K562 (cell line): ENCODE measurements around the gene ITPR3. TPM values are rescaled to one million over a fixed set of nuclear protein-coding genes. Genes with fewer than 3 reads are reported as not detected.
A peak's percentile ranks its signal among the peaks of the same experiment; 100 is the strongest.

Source experiments
- ATAC-seq: fragments of 200-7000 bp; cut with Tn5 transposase; 3 replicates; pipeline ENCODE4 v1.9.1; 2020; ENCODE audit warnings: moderate library complexity
- BruUV-seq: library from RNA; stranded (reverse); fragments of 400-500 nt; replicated peaks from 2 replicates; lab custom pipeline; 2021; lab: Mats Ljungman, UMichigan
- CTCF ChIA-PET: fragments of 300-600 bp; formaldehyde crosslinking; extraction: SDS; loops from one replicate; lab custom pipeline; 2021; ENCODE audit warnings: low intra/inter-chr PET ratio; lab: Yijun Ruan, JAX
- POLR2A ChIA-PET: fragments of 300-600, 350-650 bp; sonication (Branson Sonifier 250); formaldehyde crosslinking; extraction: SDS; loops from one replicate; lab custom pipeline; 2021; ENCODE audit warnings: antibody characterized with exemption, inconsistent platforms; lab: Yijun Ruan, JAX
- DNase-seq, 4 experiments: peaks; one replicate each; pipeline versions ENCODE4 v3.0.0 to v3.0.0-alpha.2; 2011 to 2018; ENCODE audit warnings: low spot score in 3 of 4, mixed read lengths in 3 of 4; ENCODE audit errors: extremely low read depth in 1 of 4
- FAIRE-seq: peaks from 2 replicates; lab custom pipeline; 2011; peaks lifted over from hg19 to GRCh38; lab: Jason Lieb, UNC
- H2AFZ ChIP-seq: 2 replicates; pipeline ENCODE4 v1.6.0; 2011; ENCODE audit warnings: low read depth, low read length, control low read depth, inconsistent platforms
- H3K27ac ChIP-seq: fragments of 200-600 bp; 3 replicates; pipeline ENCODE4 v1.8.0; 2011; ENCODE audit warnings: low read depth, mild to moderate bottlenecking, control low read depth, inconsistent platforms, low read length, moderate library complexity, mixed read lengths; ENCODE audit errors: extremely low read depth
- H3K27me3 ChIP-seq, 2 experiments: fragments of 300-600 bp in 1 of 2; 2 replicates in 1 of 2; 3 replicates in 1 of 2; pipeline versions ENCODE4 v1.6.0 to v1.8.0; 2011; ENCODE audit warnings: inconsistent platforms in 2 of 2, low read length in 2 of 2, mild to moderate bottlenecking in 1 of 2, mixed read lengths in 1 of 2, moderate library complexity in 1 of 2; ENCODE audit not compliant: control insufficient read depth in 2 of 2, insufficient read depth in 2 of 2
- H3K36me3 ChIP-seq: fragments of 300-600 bp; 3 replicates; pipeline ENCODE4 v1.8.0; 2011; ENCODE audit warnings: mild to moderate bottlenecking, low read length, inconsistent platforms; ENCODE audit not compliant: control insufficient read depth, insufficient read depth
- H3K4me1 ChIP-seq, 2 experiments: fragments of 200-600 bp in 1 of 2; replicated peaks in 1 of 2; 2 replicates in 1 of 2; 3 replicates in 1 of 2; pipeline versions ENCODE4 v1.5.1 to v1.8.0; 2011; ENCODE audit warnings: inconsistent platforms in 2 of 2, low read length in 2 of 2, mild to moderate bottlenecking in 1 of 2, mixed read lengths in 1 of 2, moderate library complexity in 1 of 2; ENCODE audit not compliant: control insufficient read depth in 2 of 2, insufficient read depth in 2 of 2
- H3K4me2 ChIP-seq: 2 replicates; pipeline ENCODE4 v1.6.1; 2011; ENCODE audit warnings: low read length, control low read depth, inconsistent platforms, mixed read lengths; ENCODE audit not compliant: insufficient read depth
- H3K4me3 ChIP-seq: fragments of 200-600 bp; sonication (generic), shearing (Covaris generic); 2 replicates; pipeline ENCODE4 v1.5.1; 2016; ENCODE audit warnings: control low read depth, inconsistent platforms
- H3K79me2 ChIP-seq: fragments of 200-600 bp; 3 replicates; pipeline ENCODE4 v1.8.0; 2011; ENCODE audit warnings: low read length, inconsistent platforms; ENCODE audit not compliant: control insufficient read depth, insufficient read depth
- H3K9ac ChIP-seq, 2 experiments: 2 replicates each; pipeline versions ENCODE4 v1.6.0 to v1.6.1; 2011; ENCODE audit warnings: low read depth in 2 of 2, low read length in 2 of 2, control low read depth in 1 of 2, inconsistent platforms in 1 of 2, mild to moderate bottlenecking in 1 of 2, mixed read lengths in 1 of 2; ENCODE audit not compliant: insufficient read depth in 1 of 2
- H3K9me1 ChIP-seq: one replicate; pipeline ENCODE4 v1.6.0; 2011; ENCODE audit warnings: inconsistent platforms, mild to moderate bottlenecking, low read length, moderate library complexity; ENCODE audit not compliant: control insufficient read depth, insufficient read depth
- H3K9me3 ChIP-seq: replicated peaks from 2 replicates; pipeline ENCODE4 v1.5.1; 2011; ENCODE audit warnings: low read depth, low read length, inconsistent platforms; ENCODE audit not compliant: control insufficient read depth, insufficient read depth
- H4K20me1 ChIP-seq: replicated peaks from 2 replicates; pipeline ENCODE4 v1.6.1; 2011; ENCODE audit warnings: low read length, inconsistent platforms, mixed read lengths; ENCODE audit not compliant: control insufficient read depth, insufficient read depth
- FOXA3 ChIP-seq, 2 experiments: fragments of 450-650 bp in 1 of 2; sonication (generic) in 1 of 2; formaldehyde crosslinking; IDR thresholded peaks in 1 of 2; conservative IDR thresholded peaks in 1 of 2; 2 replicates each; pipeline versions ENCODE4 v1.4.0 to v1.8.0; 2020 to 2022; ENCODE audit warnings: mild to moderate bottlenecking in 2 of 2, missing genetic modification reagents in 1 of 2
- HNRNPK ChIP-seq: fragments of 200-400 bp; formaldehyde crosslinking; IDR thresholded peaks from one replicate; pipeline ENCODE4 v1.6.1; 2018; ENCODE audit warnings: mild to moderate bottlenecking, low read depth, low read length; ENCODE audit not compliant: poor library complexity, severe bottlenecking
- MCM7 ChIP-seq, 2 experiments: fragments of 450-650 bp; IDR thresholded peaks; 2 replicates each; pipeline ENCODE4 v1.6.1; 2016 to 2018
- NFYB ChIP-seq: IDR thresholded peaks from 2 replicates; pipeline ENCODE4 v1.6.1; 2011; ENCODE audit warnings: mild to moderate bottlenecking, moderate library complexity; ENCODE audit not compliant: insufficient read length; ENCODE audit errors: extremely low read depth
- WGBS: fragments of 100-300 bp; shearing (Covaris generic); methylation state at CpG from one replicate; pipeline ENCODE4 v1.1.6; 2016; ENCODE audit warnings: low coverage, mixed read lengths; ENCODE audit not compliant: insufficient coverage; ENCODE audit errors: missing lambda C conversion rate; 5-methylcytosine and 5-hydroxymethylcytosine counted together
- in situ Hi-C: fragments of 300-500 bp; cut with MboI; formaldehyde crosslinking; loops from 4 replicates; pipeline ENCODE4 v1.15.0; 2018; ENCODE audit warnings: inconsistent platforms, mixed read lengths
- intact Hi-C: fragments of 100-400 bp; cut with micrococcal nuclease; formaldehyde crosslinking; loops from 2 replicates; pipeline ENCODE4 v1.14.2; 2022
- polyA plus RNA-seq, 8 experiments: library from polyadenylated mRNA; depleted of rRNA in 4 of 8; stranded (reverse) in 5 of 8; unstranded in 3 of 8; fragments of >200 nt; fragmentation: Nextera tagmentation in 2 of 8; fragmentation: Illumina TruSeq in 1 of 8; extraction: Ambion mirVana in 2 of 8; extraction: Trizol in 1 of 8; gene quantifications; 2 replicates each; pipeline versions ENCODE4 v1.2.1 to v1.2.3, GENCODE V29; 2011 to 2014; ENCODE audit warnings: inconsistent platforms in 1 of 8, missing spikeins in 1 of 8
- total RNA-seq, 7 experiments: library from RNA; depleted of rRNA in 6 of 7; stranded (reverse); fragments of >200 nt in 6 of 7; fragmentation: Illumina TruSeq in 2 of 7; extraction: Trizol in 2 of 7; gene quantifications; 2 replicates each; pipeline versions ENCODE4 v1.2.1 to v1.2.3, GENCODE V29; 2011 to 2021; ENCODE audit warnings: low replicate concordance in 1 of 7
- TF ChIP-seq, protein P1 (sequence below): fragments of 250-450 bp; sonication (Bioruptor Pico); IDR thresholded peaks from 2 replicates; pipeline ENCODE4 v1.9.0; 2021; ENCODE audit warnings: mild to moderate bottlenecking
- TF ChIP-seq, protein P2 (sequence below), 3 experiments: IDR thresholded peaks in 2 of 3; conservative IDR thresholded peaks in 1 of 3; 2 replicates each; pipeline ENCODE4 v1.5.1; 2011 to 2012; ENCODE audit warnings: low read length in 3 of 3, mild to moderate bottlenecking in 3 of 3, control low read depth in 2 of 3, improper control_type of control experiment in 1 of 3, inconsistent platforms in 1 of 3, low read depth in 1 of 3, mixed read lengths in 1 of 3, moderate library complexity in 1 of 3; ENCODE audit not compliant: insufficient read depth in 2 of 3

ITPR3 gene
- total and polyA plus RNA-seq, 9 of the 15 experiments (the other 6 are each of a cell fraction or from before 2014, with no cell fraction given): 0.39 to 35.7 (median 13.2) TPM

DNA sequence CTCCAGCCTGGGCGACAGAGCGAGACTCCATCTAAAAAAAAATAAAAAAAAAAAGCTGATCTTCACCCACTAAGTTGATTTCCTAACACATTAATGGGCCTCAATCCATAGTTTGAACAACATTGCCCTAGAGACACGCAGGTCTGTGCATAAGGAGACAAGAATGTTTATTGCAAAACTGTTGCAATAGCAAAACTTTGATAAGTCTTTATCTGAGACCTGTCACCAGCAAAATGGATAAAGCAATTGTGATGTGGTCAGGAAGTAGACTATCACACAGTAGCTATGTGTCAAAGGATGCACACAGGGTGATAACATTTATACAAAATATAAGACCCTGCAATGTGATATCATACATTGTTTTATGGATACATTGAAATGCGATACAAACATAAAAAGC, 4.2 kb upstream of the ITPR3 start (continued):
- no peak for TF ChIP-seq NFYB
- TF ChIP-seq, protein P1, sequence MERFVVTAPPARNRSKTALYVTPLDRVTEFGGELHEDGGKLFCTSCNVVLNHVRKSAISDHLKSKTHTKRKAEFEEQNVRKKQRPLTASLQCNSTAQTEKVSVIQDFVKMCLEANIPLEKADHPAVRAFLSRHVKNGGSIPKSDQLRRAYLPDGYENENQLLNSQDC (CRISPR knock-in tag): no peak
- no peak for TF ChIP-seq HNRNPK

DNA sequence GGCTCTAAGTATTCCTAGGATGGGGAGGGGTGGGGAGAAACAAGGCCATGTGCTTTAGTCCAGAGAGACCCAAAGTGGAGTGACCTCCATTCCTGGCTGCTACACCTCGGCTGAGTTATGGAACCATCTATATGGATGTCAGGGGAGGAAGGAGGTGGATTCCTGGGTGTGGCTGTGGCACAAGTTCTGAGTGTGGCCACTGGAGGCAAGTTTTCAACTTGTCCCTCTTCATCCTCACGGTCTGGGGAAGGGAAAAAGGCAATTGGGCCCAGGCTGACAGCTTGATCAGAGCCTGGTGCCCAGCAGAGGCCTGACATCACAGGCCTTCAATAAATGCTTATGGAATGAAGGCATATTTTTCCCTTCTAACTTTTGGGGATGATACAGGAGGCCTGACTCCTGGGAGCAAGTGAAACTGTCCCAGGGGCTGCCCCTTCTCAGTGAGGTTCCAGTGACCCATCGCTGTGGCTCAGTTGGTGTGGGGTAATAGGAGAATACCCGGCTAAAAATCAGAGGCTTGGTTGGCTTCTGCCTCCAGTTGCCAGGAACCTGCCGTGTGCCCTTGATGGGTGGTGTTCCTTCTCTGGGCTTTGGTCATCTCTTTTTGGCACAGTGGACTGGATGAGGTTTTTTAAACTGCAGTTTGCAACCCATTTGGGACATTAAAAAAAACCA, 1.8 kb upstream of the ITPR3 start:
- 0 out of 5 replicates have a peak, but pooled peaks cover 0 to under 1% of the 10 kb centered on the region in 2 experiments for H3K27me3 ChIP-seq
- in situ Hi-C loops: no loop called here
- H3K36me3 ChIP-seq: peaks cover 15% of the 10 kb centered on the region; the same call in 1 of the 3 replicates
- H3K4me3 ChIP-seq: no peak overlapping the region
- DNase-seq: peak in 3 of 4 experiments; percentile 45 to 54 (median 49)
- H3K79me2 ChIP-seq: peaks cover 28% of the 10 kb centered on the region
- no peak overlapping the region for H3K27ac ChIP-seq
- no peak overlapping the region for H3K4me2 ChIP-seq
- H4K20me1 ChIP-seq: no peaks in the 10 kb centered on the region; the same call in 1 of the 2 replicates
- H3K9me1 ChIP-seq: peaks cover 6% of the 10 kb centered on the region
- peak overlapping the region in 1 of 2 experiments; percentile 49; a peak in 1 of 4 replicates for H3K9ac ChIP-seq
- 42% methylated on average over 5 of the region's 5 CpGs for WGBS
- peak overlapping the region; percentile 93 for H2AFZ ChIP-seq
- no peaks in the 10 kb centered on the region for H3K9me3 ChIP-seq
- TF ChIP-seq, protein P2, sequence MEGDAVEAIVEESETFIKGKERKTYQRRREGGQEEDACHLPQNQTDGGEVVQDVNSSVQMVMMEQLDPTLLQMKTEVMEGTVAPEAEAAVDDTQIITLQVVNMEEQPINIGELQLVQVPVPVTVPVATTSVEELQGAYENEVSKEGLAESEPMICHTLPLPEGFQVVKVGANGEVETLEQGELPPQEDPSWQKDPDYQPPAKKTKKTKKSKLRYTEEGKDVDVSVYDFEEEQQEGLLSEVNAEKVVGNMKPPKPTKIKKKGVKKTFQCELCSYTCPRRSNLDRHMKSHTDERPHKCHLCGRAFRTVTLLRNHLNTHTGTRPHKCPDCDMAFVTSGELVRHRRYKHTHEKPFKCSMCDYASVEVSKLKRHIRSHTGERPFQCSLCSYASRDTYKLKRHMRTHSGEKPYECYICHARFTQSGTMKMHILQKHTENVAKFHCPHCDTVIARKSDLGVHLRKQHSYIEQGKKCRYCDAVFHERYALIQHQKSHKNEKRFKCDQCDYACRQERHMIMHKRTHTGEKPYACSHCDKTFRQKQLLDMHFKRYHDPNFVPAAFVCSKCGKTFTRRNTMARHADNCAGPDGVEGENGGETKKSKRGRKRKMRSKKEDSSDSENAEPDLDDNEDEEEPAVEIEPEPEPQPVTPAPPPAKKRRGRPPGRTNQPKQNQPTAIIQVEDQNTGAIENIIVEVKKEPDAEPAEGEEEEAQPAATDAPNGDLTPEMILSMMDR (IDR thresholded peaks at IDR 0.05 in 2 of 3, conservative IDR thresholded peaks at IDR 0.05 in 1 of 3; ENCODE audit: insufficient read depth in 2 of 3, low read depth in 1 of 3, low read length in 3 of 3): peak in 2 of 3 experiments; percentile 15 to 32; a peak in 1 of 6 replicates
- TF ChIP-seq FOXA3 (CRISPR knock-in tag; conservative IDR thresholded peaks at IDR 0.05 in 1 of 2, IDR thresholded peaks at IDR 0.05 in 1 of 2) (0 out of 4 replicates have a peak, but pooled peaks of 1 of the 2 experiments have one; percentile 37), MCM7 (IDR thresholded peaks at IDR 0.05) (no peak)
- ChIA-PET CTCF (no interaction called here), POLR2A (interaction anchor here (2.0 kb wide), 1 partner anchor 12 kb away, joined by 6 read pairs; no protein-coding TSS in a partner anchor)
- intact Hi-C loops: no loop called here
- peaks cover 17 to 29% of the 10 kb centered on the region in 2 experiments for H3K4me1 ChIP-seq
- FAIRE-seq: peak; percentile 32
- no peak for ATAC-seq
- BruUV-seq: no TSS peak
